ENCODE data around the gene KRTAP5-4. TPM values are rescaled to one million over a fixed set of nuclear protein-coding genes. Genes with fewer than 3 reads are reported as not detected.
"Not testable (repeated sequence)": the region's sequence is repeated elsewhere in the genome, so short reads cannot be mapped to it uniquely, and the experiment has no call there.

Gene KRTAP5-4
- total RNA-seq, 2 donors from 2014 or later, result not detected

DNA sequence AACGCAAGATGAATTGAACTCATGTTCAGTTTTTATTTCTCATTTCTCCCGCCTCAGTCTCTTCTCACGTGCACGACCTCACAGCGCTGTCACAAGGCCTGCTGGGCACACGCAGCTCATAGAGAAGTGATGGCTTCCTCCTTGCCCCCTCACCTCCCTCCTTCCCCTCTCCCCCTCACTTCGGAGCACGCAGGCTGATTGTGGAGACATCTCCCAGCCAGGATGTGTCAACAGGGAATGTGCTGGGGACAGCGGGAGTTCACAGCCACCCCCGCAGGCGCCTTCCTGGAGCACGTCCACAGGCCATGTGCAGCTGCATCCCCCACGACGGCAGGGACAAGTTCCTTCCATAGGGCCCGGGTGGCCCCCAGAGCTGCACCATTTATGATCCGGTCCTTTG, 46.0 kb upstream of the KRTAP5-4 start:
- Histone ChIP-seq H3K4me3 (no peak overlapping the region), H3K9ac (ENCODE audit: low read depth in 2 of 2, low read length in 2 of 2) (no peak overlapping the region), H3K4me1 (no peaks in the 10 kb centered on the region), H3K36me3 (no peaks in the 10 kb centered on the region), H3K27me3 (peaks cover 3% of the 10 kb centered on the region), H3K27ac (no peak overlapping the region), H3K9me3 (no peaks in the 10 kb centered on the region)
- DNase-seq, result no peak
- intact Hi-C loops (cut with DNase I), result no loop called here
- TF ChIP-seq, protein P1, sequence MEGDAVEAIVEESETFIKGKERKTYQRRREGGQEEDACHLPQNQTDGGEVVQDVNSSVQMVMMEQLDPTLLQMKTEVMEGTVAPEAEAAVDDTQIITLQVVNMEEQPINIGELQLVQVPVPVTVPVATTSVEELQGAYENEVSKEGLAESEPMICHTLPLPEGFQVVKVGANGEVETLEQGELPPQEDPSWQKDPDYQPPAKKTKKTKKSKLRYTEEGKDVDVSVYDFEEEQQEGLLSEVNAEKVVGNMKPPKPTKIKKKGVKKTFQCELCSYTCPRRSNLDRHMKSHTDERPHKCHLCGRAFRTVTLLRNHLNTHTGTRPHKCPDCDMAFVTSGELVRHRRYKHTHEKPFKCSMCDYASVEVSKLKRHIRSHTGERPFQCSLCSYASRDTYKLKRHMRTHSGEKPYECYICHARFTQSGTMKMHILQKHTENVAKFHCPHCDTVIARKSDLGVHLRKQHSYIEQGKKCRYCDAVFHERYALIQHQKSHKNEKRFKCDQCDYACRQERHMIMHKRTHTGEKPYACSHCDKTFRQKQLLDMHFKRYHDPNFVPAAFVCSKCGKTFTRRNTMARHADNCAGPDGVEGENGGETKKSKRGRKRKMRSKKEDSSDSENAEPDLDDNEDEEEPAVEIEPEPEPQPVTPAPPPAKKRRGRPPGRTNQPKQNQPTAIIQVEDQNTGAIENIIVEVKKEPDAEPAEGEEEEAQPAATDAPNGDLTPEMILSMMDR (IDR thresholded peaks at IDR 0.05), result no peak

DNA sequence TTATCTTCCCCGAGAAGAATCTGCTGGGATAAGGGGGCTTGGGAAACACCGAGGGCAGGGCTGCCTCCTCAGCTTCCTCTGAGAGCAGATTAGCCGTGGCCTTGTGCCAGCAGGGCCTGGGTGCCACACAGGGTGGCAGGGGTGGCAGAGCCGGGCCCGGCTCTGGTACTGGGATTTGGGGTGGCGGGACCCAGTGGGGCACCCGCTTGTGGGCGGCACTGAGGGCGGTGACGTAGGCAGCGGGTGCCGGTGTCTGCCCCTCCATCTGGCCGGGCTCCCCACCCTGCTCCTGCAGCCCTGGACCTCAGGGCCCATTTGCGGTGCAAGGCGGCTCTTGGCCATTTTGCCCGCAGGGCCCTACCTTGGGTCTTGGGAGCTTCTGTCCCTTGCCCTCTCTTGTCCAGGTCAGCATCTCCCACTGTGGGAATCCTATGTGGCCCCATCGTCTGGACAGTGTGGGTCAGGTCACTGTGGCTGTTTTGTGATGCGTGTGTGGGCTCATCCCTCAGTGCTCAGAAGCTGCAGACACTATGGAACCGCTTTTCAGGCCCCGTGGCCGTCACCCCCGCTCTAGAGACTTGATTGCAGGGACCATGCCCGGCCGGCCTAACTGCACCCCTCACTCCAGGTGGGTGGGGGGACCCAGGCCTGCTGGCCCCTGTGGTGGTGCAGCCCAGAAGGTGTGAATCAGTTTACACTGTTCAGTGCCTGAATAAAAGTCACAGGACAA, 45.3 kb upstream of the KRTAP5-4 start:
- Histone ChIP-seq H3K27me3 (peaks cover 3% of the 10 kb centered on the region), H3K36me3 (no peaks in the 10 kb centered on the region), H3K4me3 (no peak overlapping the region), H3K9me3 (no peaks in the 10 kb centered on the region), H3K9ac (ENCODE audit: low read depth in 2 of 2, low read length in 2 of 2) (no peak overlapping the region), H3K4me1 (no peaks in the 10 kb centered on the region), H3K27ac (no peak overlapping the region)
- intact Hi-C loops (cut with DNase I), result no loop called here
- TF ChIP-seq, protein P1 (IDR thresholded peaks at IDR 0.05), result no peak
- DNase-seq, result no peak

GRCh38 chr11:1665313-1665712, 43.4 kb upstream of the KRTAP5-4 start:
- TF ChIP-seq, protein P1 (IDR thresholded peaks at IDR 0.05), result no peak
- peaks cover 3% of the 10 kb centered on the region for H3K27me3 ChIP-seq
- H3K27ac ChIP-seq, result no peak overlapping the region
- no peaks in the 10 kb centered on the region for H3K4me1 ChIP-seq
- no peak for DNase-seq
- H3K36me3 ChIP-seq, result no peaks in the 10 kb centered on the region
- intact Hi-C loops (cut with DNase I), result no loop called here
- H3K4me3 ChIP-seq, result no peak overlapping the region
- H3K9me3 ChIP-seq, result no peaks in the 10 kb centered on the region
- H3K9ac ChIP-seq (ENCODE audit: low read depth in 2 of 2, low read length in 2 of 2), result no peak overlapping the region

DNA sequence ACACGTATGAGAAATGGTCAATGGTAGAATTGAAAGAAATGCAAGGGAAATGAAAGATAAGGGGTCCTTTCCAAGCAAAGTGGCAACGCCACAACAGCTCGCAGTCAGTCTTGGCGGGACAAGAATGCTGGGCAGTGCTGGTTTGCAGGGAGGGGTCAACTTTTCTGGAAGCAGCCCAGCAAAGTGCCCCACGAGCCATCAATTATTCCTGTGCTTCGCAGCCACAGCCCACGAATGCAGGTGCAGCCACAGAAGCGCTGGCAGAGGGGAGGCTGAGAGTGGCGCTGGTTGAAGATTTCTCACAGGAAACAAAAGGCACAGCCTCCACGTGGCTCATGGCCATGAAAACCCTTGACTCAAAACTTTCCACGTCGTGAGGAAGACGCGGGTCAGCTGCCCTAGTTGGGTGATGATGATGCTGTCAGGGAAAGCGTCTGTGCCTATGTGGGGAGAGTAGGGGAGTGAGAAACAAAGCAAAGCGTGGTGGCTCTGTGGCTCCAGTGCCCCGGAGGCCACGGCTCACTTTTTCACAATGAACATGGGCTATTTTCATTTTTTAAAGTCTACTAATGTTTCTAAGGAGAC, 40.9 kb upstream of the KRTAP5-4 start:
- H3K9me3 ChIP-seq; H3K27ac ChIP-seq; H3K36me3 ChIP-seq; H3K27me3 ChIP-seq; intact Hi-C loops (cut with DNase I); DNase-seq; H3K4me1 ChIP-seq; H3K4me3 ChIP-seq; H3K9ac ChIP-seq (ENCODE audit: low read depth in 2 of 2, low read length in 2 of 2): not testable (repeated sequence)

DNA sequence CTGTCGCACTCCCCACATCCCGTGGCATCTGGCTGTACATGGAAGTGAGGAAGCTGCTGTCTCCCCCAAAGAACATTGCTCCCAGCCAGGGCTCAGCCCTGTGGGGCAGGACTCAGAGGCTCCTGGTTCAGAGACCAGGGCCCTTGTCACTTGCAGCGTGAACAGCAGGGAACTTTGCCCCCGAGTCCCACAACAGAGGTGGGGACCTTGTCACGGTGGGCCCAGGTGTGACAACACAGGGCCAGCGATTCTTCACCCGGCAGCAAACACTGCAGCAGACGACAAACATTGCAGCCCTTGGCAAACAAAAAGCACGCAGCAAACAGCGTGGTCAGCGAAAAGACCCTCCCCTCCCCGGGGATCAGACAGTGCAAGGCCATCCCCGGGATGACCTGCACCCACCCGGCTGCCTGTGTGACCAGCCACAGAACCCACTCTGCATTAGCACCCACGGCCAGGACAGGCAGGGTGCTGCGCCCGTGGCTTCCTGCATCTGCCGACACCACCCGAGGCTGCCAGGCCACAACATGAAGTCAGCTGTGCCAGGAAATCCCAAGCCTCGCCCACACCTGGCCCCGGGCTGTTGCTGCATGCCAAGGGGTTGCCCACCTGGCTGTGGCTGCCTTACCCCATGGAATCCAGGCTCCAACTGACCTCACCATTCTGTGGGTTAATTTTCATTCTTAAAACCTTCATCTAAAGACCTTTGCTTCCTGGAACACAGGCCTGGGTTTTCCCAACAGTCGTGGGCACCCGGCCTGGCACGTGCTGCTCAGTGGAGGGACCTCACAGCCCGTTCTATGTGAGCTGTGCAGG, 39.7 kb upstream of the KRTAP5-4 start:
- DNase-seq; H3K27me3 ChIP-seq; intact Hi-C loops (cut with DNase I); H3K4me1 ChIP-seq; H3K4me3 ChIP-seq; H3K9ac ChIP-seq (ENCODE audit: low read depth in 2 of 2, low read length in 2 of 2); H3K36me3 ChIP-seq; H3K9me3 ChIP-seq; H3K27ac ChIP-seq: not testable (repeated sequence)

GRCh38 chr11:1660111-1660867, 38.4 kb upstream of the KRTAP5-4 start:
- Histone ChIP-seq H3K4me1 (no peaks in the 10 kb centered on the region), H3K27ac (no peak overlapping the region), H3K27me3 (no peaks in the 10 kb centered on the region), H3K9me3 (no peaks in the 10 kb centered on the region), H3K9ac (ENCODE audit: low read depth in 2 of 2, low read length in 2 of 2) (no peak overlapping the region), H3K4me3 (no peak overlapping the region), H3K36me3 (no peaks in the 10 kb centered on the region)
- no peak for DNase-seq
- TF ChIP-seq, protein P1 (IDR thresholded peaks at IDR 0.05), result no peak
- intact Hi-C loops (cut with DNase I), result no loop called here
